Hindlimb muscle (tissue), 1 donor: ENCODE measurements around the gene VWA2. TPM values are rescaled to one million over a fixed set of nuclear protein-coding genes. Genes with fewer than 3 reads are reported as not detected.

Experiments
- DNase-seq: peaks from one replicate; pipeline ENCODE4 v3.0.0-alpha.2; 2013
- polyA plus RNA-seq: library from polyadenylated mRNA; unstranded; fragments of 120-200 nt; gene quantifications from one replicate; pipeline ENCODE4 v1.2.1, GENCODE V29; 2013; ENCODE audit not compliant: insufficient read length

The VWA2 gene, protein sequence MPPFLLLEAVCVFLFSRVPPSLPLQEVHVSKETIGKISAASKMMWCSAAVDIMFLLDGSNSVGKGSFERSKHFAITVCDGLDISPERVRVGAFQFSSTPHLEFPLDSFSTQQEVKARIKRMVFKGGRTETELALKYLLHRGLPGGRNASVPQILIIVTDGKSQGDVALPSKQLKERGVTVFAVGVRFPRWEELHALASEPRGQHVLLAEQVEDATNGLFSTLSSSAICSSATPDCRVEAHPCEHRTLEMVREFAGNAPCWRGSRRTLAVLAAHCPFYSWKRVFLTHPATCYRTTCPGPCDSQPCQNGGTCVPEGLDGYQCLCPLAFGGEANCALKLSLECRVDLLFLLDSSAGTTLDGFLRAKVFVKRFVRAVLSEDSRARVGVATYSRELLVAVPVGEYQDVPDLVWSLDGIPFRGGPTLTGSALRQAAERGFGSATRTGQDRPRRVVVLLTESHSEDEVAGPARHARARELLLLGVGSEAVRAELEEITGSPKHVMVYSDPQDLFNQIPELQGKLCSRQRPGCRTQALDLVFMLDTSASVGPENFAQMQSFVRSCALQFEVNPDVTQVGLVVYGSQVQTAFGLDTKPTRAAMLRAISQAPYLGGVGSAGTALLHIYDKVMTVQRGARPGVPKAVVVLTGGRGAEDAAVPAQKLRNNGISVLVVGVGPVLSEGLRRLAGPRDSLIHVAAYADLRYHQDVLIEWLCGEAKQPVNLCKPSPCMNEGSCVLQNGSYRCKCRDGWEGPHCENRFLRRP
- 0.34 TPM for polyA plus RNA-seq

DNA sequence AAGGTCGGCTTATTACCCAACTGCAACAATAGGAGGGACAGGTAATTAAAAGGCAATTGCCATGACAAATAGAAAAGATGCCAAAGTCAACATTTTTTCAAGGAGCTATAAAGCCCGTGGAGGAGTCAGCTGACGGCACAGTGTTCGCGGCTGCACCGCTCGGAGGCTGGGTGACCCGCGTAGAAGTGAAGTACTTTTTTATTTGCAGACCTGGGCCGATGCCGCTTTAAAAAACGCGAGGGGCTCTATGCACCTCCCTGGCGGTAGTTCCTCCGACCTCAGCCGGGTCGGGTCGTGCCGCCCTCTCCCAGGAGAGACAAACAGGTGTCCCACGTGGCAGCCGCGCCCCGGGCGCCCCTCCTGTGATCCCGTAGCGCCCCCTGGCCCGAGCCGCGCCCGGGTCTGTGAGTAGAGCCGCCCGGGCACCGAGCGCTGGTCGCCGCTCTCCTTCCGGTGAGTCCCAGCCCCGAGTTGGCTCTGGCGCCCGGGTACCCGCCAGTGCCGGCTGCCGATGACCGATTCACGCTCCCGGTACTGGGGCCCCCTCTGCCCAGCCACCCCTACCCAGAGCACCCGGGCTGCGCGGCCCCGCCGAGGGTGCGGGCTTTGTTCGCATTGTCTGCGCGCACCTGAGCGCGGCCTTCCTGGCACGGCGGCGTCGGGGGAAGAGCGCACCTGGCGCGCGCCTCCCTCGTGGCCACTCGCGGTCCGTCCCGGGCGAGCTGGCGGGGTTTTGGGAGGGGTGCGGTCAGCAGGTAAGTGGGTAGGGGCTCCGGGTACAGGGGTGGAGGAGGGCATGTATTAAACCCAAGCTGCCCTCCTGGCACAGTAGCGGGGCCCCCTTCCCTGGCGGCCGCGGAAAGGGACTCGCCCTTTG, at the start of gene VWA2:
VWA2 (plus strand) TSS at position 138 of the 877 bp plus-strand sequence. CDS start 9,460 bp downstream, outside the sequence.
- no peak for DNase-seq

DNA sequence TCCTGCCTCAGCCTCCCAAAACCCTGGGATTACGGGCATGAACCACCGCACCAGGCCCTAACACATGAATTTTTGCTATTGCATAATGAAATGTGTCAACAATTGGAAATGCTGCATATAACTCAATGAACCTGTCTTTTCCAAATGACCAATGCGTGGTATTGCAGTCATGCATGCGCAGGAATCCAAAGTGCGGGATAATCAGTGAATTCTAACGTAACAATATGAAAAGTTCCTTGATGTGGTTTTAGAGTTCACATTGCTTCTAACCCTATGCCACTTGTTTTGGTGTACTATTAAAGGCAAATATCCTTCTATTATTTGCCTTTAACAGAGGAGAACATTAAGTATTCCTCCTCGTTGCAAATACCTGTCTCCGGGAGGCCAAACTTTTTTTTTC, 49.4 kb upstream of the VWA2 start:
- no peak for DNase-seq

DNA sequence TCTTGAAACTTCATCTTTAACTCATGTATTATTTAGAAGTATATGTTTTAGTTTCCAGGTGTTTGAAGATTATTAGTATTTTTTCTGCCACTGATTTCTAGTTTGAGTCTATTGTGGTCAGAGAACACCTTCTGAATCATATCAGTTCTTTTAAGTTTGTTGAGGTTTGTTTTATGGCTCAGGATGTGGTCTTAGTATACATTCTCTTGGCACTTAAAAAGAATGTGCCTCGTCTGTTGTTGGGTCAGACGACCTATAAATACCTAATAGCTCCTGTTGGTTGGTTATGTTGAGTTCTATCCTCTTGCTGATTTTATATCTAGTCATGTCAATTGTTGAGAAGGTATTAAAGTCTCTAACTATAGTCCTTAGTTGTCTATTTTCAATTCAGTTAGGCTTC, 44.0 kb upstream of the VWA2 start:
- no peak for DNase-seq

DNA sequence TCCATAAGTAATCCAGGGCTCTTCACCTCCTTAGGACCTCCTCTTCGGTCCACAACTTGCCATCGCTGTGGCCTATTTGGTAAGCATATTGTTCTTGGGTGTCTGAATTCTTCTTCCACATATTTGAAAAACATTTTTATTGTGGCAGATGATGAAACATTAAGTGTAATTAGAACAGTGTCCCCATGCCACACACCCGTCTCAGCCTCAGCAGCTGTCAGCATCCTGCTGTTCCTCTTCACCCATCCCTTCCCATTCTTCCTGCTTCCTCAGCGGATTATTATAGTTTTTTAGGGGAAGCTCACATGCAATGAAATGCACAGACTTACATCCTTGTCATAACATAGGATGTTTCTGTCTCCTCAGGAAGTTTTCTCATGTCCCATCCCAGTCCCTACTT, 39.8 kb upstream of the VWA2 start:
- DNase-seq = no peak

DNA sequence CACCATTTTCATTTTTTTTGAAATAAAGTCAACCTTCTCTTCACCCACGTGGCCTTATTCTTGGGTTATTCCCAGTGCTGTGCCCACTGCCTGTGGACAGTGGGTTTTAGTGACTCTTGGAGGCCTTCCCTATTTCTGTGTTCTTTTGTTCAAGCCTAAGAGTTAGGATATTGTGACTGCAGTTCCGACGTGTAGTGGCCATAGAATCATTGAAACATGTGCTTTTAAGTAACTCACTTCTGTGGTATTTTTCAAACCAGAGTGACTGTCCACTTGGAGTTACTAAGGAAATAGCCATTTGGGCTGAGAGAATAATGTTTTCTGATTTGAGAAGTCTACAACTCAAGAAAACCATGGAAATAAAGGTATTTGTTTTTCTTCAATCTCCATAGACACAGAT, 36.2 kb upstream of the VWA2 start:
- no peak for DNase-seq

DNA sequence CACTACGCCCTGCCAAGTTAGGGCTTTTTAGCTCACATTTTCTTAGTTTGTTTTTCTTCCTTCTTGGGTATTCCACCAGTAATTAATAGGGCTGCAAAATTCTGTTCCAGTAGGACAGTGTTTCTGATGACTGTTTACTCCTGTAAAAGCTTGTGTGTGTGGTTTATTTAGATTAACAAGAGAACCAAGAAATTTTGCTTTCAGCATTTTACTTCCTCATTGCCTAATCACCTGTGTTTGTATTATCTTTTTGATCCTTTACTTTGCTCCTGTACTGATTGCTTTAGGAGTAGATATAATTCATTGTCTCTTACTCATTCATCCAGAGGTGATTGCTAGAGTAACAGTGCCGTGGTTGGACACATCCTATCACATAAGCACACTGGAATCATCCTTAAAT, 32.2 kb upstream of the VWA2 start:
- no peak for DNase-seq

DNA sequence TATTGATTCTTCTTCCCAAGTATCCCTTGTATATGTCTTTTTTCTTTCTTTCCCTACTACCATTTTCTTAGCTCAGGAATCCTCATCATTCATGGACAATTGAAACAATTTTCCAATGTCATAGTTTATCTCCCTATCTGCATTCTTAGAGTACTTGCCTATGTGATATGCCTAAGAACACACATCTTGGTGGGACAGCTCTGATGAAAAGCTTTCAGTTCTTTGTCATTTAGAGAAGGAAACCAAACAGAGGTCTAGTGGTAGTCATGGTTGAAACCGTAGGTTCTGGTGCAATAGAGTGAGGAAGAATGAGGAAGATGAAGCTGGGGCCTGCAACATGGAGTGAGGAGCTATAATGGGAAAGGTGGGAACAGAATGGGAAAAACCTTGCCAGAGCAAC, 31.7 kb upstream of the VWA2 start:
- no peak for DNase-seq

DNA sequence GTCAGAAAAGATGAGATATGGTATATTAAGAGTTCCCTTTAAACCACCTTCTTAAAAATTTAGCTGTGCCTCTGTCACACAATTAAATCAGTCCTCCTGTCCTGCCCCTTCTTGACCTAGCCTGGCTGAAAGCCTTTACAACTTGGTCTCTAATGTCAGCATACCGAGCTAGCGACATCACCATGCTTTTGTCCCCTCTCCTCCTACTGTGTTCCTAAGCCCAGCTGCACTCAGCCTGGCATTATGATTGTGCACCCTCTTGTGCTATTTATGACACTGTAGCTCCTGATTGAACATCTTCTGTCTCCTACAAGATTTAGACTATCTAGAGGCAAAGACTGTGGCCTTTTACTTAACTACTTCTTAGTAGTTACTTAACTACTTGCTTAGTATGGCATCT, 30.7 kb upstream of the VWA2 start:
- no peak for DNase-seq

DNA sequence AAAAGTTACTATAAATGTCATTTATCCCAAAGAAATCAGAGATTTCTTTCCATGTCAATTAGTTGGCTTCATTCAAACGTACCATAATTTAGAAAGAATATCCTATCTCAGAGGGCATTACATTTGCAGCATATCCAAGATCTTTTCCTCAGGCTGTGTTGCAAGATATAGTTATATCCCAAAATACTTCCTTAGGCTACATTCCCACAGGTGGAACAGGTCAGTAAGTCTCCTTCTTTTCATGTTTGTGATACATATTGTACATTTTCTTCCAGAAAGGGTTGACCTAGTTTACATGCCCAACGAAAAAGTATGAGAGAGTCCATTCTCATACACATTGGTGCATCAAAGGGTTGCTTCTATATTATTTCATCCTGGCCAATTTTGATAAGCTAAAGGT, 26.9 kb upstream of the VWA2 start:
- no peak for DNase-seq

DNA sequence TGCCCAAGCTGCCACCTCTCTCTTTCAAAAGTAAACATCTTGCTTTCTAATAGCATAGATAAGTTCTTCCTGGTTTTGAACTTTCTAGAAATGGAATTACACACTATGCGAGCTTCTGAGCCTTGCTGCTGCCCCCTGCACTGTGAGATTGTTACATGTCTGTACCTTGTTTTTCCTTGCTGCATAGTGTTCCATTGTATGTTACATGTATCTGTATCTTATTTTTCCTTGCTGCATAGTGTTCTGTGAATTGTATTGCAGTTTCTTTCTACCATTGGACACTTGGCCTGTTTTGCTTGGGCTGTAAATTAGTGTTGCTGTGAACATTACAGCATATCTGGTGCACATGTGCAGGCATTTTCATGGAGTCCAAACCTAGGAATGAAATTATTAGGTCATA, 24.0 kb upstream of the VWA2 start:
- DNase-seq = no peak

DNA sequence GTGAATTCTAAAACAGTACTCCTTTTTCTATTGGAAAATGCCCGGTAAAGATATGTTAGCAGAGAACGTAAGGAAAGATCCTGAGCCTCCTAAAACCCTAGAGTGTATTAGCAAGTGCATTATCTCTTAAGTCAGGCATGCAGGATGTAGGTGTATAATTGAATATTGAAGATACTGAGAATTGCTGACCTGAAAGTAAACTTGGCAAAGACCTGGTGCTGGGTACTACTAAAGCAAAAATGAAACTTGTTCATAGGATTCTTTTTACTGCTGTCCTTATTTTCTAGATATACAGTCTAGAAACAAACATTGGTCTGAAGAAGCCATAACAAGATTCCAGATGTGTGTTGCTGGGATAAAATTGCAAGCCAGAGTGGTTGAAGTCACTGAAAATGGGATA, 18.8 kb upstream of the VWA2 start:
- no peak for DNase-seq

DNA sequence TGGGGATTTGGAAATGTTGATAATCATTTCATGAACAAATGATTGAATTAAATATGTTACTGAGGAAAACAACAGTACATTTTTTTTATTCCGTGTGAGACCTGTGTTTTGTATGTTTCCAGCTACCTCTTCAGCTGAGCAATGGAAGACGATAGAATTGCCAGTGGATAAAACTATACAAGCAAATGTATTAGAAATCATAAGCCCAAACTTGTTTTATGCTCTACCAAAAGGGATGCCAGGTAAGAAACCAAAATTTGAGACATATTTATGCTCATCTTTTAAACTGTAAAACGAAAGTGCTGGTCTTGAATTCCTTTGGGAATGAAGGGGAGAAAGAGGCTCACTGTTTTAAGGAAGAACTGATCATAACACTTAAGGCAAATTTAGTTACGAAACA, 17.8 kb upstream of the VWA2 start:
- no peak for DNase-seq

DNA sequence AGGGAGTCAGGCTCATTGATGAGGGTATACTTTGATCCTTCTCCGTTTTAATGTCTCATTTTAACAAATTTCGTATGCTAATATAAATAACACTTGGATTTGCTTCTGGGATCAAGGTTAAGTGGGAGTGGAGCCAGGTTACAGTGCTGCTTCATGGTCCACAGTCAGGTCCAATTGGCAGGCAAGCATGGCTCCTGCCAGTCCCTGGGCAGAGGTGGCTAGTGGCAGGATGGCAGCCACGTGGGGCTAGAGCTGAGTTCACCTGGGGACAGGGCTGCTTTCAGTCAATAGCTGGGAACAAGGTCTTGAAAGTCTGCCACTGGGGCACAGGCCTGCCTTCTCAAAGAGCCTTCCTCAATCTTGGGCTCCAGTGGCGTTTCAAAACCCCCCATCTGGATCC, 16.0 kb upstream of the VWA2 start:
- DNase-seq = no peak

DNA sequence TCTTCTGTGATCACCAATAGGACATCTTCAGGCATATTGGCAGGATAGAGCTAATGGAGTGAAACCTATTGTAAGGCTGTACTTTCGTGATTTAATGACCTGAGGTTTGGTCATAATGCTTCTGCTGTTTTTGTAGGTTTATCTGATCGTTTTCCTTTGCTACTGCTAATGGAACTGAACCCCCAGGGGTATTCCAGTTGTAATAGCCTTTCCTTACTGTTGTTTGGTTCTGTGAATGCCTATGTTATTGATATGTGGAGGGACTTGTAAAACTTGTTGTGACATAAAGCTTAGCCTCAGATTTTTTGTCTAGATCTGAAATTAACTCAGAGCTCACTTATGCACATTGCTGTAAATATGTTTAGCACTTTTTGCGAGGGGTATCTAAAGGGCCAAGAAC, 10.9 kb upstream of the VWA2 start:
- no peak for DNase-seq

DNA sequence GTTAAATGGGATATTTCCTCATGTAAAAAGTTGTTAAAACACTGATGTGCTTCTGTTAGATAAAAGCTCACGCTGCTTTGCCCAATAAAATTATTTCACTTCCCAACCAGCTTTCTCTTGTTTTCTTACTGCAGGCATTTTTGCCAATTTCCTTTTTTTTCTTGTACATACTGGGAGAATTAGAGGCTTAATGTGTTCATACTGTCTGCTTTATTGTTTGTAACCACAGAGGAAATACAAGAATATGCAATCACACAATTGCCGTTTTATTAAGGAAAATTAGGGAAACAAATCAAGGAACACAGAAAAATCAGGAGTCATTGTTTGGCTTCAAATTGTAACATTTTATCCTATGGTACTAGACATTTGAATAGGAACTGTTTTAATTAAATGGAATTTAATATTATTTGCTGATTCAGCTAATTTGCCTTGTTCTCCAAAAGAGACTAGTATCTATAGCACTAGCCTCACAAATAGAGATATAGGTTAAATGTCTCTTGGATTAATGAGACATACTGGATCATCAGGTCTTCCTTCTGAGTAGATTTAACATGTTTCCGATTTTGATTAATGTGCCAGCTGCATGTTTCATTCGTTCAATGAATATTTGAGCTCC, 6.4 kb upstream of the VWA2 start:
- no peak for DNase-seq

DNA sequence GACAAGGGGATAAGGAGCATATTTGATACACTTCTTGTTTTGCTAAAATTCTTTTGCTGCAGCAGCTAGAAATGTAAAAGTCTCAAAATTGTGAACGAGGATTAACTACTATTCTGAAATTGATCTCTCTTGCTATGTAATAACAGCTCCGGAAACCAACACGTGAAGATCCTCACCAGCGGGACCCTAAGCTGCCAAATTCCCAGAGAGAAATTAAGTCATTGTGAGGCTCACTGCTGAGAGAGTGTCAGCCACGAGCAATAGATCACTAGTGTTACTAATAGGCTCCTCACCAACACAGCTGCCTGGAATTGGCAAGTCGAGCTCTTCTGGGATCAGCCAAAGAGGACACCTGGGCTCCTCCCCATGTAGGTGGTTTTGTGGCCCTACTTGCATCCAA, 5.6 kb upstream of the VWA2 start:
- no peak for DNase-seq

DNA sequence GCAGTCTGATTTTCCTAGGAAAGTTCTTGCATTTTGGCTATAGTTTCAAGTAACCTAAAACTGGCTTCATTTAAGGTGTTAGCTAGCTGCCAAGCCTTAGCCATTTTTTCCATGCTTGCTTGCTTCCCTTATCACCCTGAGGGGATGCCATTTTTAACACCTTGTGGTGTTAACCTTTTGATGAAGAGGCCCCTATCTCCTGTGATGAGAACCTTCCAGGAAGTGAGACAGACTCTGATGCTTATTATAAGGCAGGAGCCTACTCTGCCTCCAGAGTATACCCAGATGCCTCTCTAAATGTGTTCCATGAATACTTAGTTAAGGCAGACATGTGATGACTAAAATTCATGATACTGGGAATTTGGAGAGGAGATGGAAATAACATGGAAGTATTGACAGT, 4.9 kb upstream of the VWA2 start:
- DNase-seq = no peak

DNA sequence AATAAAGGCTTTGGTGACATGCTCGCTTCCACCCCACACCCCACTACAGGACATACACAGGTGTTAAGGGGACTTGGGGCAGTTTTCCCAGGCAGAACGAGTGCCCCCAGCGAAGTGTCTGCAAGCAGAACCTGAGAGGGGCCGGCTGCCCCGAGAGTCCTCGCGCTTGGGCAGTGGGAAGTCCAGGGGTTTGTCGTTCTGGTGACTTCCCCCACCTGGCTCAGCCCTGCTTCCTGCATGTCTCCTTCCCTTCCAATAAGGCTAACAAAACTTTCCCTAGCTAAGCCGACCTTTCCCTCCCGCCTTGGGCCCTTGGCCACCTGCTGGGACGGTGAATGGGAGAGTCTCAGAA, 916 bp downstream of the VWA2 start:
- no peak for DNase-seq

DNA sequence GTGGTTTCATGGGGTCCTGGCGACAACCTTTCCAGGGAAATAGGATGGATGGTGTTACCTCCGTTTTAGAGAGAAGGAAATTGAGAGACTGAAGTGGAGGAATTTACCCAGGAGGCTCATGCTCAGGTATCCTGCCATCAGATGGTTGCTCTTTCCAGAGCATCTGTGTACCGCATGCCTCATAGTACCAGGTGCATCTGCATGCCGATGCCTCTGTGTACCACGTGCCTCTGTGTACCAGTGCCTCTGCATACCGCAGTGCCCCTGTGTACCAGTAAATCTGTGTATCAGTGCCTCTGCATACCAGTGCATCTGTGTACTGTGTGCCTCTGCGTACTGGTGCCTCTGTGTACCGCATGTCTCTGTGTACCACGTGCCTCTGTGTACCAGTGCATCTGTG, 3.2 kb downstream of the VWA2 start:
- no peak for DNase-seq

DNA sequence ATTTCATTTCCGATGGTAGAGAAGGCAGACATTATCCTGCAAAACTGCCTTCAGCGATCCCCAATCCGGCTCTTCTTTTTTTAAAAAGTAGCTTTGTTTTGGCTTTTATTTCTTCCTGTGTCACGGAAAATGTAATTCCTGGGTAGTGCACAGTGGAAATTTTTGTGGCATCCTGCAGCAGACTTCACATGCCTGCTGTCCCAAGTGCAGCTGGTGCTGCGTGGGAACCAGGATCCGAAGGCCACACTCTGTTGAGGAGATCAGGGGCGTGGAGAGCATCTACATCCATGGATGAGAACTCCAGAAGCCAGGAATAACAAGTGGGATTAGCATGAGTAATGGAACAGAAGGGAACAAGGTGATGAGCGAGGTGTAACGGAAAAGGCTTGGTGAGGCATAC, 4.6 kb downstream of the VWA2 start:
- DNase-seq = no peak

DNA sequence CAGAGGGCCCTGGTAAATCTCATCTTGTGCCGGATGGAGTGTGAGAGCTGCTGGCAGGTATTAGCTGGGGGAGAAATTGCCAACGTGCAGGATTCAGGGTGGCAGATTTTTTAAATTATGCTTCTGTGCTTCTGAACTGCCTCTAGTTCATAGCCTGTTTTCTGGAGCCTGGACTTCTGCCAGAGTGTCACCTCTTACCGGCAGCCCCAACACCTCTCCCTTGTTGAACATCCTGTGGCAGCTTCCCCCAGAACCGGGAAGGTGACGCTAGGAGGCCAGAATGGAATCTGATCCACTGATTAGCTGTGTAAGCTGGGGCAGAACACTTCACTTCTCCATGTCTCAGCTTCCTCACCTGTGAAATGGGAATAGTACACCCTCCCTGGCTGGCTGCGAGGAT, 5.1 kb downstream of the VWA2 start:
- DNase-seq = no peak

DNA sequence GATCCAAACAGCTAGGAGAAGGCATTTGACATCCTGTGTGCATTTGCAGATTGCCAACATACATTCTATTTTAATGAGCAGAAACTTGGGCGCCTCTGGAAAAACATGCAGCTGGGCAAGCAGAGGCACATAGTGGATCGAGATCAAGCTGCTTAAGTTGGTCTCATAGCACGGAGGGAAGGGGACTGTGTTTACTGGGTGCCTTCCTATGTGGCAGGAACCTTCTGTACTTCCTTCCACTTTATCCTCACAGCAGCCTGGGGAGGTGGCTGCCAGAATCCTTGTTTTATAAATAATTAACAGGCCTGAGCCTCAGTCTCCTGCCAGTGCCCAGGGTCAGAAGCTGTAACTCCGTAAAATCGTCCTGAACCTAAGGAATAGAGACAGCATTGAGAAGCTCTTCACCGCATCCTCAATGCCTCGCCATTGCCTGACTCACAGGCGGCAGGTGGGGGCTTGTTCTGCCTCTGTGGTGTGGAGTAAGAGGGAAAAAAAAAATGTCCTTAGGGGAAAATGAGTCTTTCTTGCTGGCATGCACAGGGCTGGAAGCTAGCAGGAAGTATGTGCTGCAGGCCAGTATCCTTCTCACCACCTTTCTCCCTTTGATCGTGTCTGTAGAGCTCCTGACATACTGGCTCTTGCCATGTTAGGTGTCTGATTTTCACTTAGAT, 6.2 kb downstream of the VWA2 start:
- no peak for DNase-seq
